Stomach (tissue), 4 donors: ENCODE measurements around the gene RAD21L1.

Source experiments
- EP300 ChIP-seq: sonication (generic); formaldehyde crosslinking; IDR thresholded peaks from one replicate; pipeline ENCODE4 v1.6.1; 2017; ENCODE audit warnings: antibody characterized with exemption
- POLR2A ChIP-seq, 4 donors: fragments of 450-650 bp; IDR thresholded peaks; one replicate each; pipeline ENCODE4 v1.6.1; 2016; ENCODE audit warnings: antibody characterized with exemption in 4 of 4, control low read depth in 2 of 4, mild to moderate bottlenecking in 1 of 4, moderate library complexity in 1 of 4
- POLR2AphosphoS5 ChIP-seq, 3 donors: sonication (generic); formaldehyde crosslinking; IDR thresholded peaks; one replicate each; pipeline ENCODE4 v1.6.1; 2016; ENCODE audit warnings: antibody characterized with exemption in 3 of 3
- TF ChIP-seq, protein P1 (sequence below), 7 experiments: fragments of 450-650 bp in 4 of 7; fragments of 200-600 bp in 3 of 7; sonication (generic) in 3 of 7; IDR thresholded peaks; one replicate each; pipeline ENCODE4 v1.5.1; 2016 to 2019; ENCODE audit warnings: antibody characterized with exemption in 7 of 7, control low read depth in 2 of 7, mild to moderate bottlenecking in 1 of 7

DNA sequence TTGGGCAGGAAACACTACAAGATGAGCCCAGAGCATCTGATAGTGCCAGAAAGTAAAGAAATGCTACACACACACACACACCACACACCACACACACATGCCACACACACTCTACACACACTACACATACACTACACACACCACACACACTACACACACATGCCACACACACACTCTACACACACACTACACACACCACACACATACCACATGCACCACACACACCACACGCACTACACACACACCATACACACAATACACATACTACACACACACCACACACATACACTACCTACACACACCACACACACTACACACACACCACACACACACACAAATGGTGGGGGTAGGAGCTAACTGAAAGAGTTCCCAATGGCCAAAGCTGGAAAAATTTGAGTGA, 37.5 kb upstream of the RAD21L1 start:
- TF ChIP-seq, protein P1, sequence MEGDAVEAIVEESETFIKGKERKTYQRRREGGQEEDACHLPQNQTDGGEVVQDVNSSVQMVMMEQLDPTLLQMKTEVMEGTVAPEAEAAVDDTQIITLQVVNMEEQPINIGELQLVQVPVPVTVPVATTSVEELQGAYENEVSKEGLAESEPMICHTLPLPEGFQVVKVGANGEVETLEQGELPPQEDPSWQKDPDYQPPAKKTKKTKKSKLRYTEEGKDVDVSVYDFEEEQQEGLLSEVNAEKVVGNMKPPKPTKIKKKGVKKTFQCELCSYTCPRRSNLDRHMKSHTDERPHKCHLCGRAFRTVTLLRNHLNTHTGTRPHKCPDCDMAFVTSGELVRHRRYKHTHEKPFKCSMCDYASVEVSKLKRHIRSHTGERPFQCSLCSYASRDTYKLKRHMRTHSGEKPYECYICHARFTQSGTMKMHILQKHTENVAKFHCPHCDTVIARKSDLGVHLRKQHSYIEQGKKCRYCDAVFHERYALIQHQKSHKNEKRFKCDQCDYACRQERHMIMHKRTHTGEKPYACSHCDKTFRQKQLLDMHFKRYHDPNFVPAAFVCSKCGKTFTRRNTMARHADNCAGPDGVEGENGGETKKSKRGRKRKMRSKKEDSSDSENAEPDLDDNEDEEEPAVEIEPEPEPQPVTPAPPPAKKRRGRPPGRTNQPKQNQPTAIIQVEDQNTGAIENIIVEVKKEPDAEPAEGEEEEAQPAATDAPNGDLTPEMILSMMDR (IDR thresholded peaks at IDR 0.05), result no peak
- TF ChIP-seq POLR2AphosphoS5 (IDR thresholded peaks at IDR 0.05), result no peak
- TF ChIP-seq EP300, result no peak
- no peak for TF ChIP-seq POLR2A (IDR thresholded peaks at IDR 0.05)
